Transverse colon (tissue), 4 donors: ENCODE results near the gene RTKN2. TPM values are rescaled to one million over a fixed set of nuclear protein-coding genes. Genes with fewer than 3 reads are reported as not detected.

Experiments used
- DNase-seq: peaks from one replicate; pipeline ENCODE4 v3.0.0-alpha.2; 2019
- H3K27ac ChIP-seq, 4 donors: fragments of 200-600 bp; sonication (generic); 2 replicates each; pipeline ENCODE4 v1.5.1; 2016 to 2018; ENCODE audit warnings: inconsistent platforms in 4 of 4
- H3K27me3 ChIP-seq: fragments of 200-600 bp; sonication (generic); 2 replicates; pipeline ENCODE4 v1.5.1; 2017; ENCODE audit warnings: inconsistent platforms
- H3K36me3 ChIP-seq, 4 donors: fragments of 200-600 bp; sonication (generic); 2 replicates each; pipeline ENCODE4 v1.5.1; 2017 to 2019; ENCODE audit warnings: inconsistent platforms in 4 of 4
- H3K4me1 ChIP-seq, 4 donors: fragments of 200-600 bp; sonication (generic); 2 replicates each; pipeline ENCODE4 v1.5.1; 2017 to 2020; ENCODE audit warnings: inconsistent platforms in 4 of 4
- H3K4me3 ChIP-seq, 4 donors: fragments of 200-600 bp; sonication (generic); 1 replicate in 1 of 4; 2 replicates in 3 of 4; pipeline versions ENCODE4 v1.5.1 to v1.6.1; 2017 to 2019; ENCODE audit warnings: inconsistent platforms in 4 of 4
- H3K9me3 ChIP-seq, 2 donors: fragments of 200-600 bp; sonication (generic); 2 replicates each; pipeline ENCODE4 v1.5.1; 2017 to 2019; ENCODE audit warnings: inconsistent platforms in 2 of 2
- CTCF ChIP-seq, 5 experiments: fragments of 200-600 bp in 3 of 5; fragments of 450-650 bp in 2 of 5; sonication (generic) in 3 of 5; IDR thresholded peaks; 1 replicate in 2 of 5; 2 replicates in 3 of 5; pipeline ENCODE4 v1.5.1; 2016 to 2017; ENCODE audit warnings: antibody characterized with exemption in 5 of 5, inconsistent platforms in 3 of 5, mild to moderate bottlenecking in 2 of 5, moderate library complexity in 1 of 5
- EP300 ChIP-seq: sonication (generic); formaldehyde crosslinking; IDR thresholded peaks from one replicate; pipeline ENCODE4 v1.6.1; 2017; ENCODE audit warnings: antibody characterized with exemption, low read depth
- POLR2A ChIP-seq: fragments of 450-650 bp; IDR thresholded peaks from one replicate; pipeline ENCODE4 v1.6.1; 2016; ENCODE audit warnings: antibody characterized with exemption, mild to moderate bottlenecking, moderate library complexity
- POLR2AphosphoS5 ChIP-seq, 3 donors: sonication (generic); formaldehyde crosslinking; IDR thresholded peaks; one replicate each; pipeline ENCODE4 v1.6.1; 2016; ENCODE audit warnings: antibody characterized with exemption in 3 of 3
- WGBS, 2 donors: methylation state at CpG; one replicate each; pipeline ENCODE4 v1.1.5; 2018; ENCODE audit warnings: low coverage in 1 of 2; 5-methylcytosine and 5-hydroxymethylcytosine counted together
- in situ Hi-C, 4 donors: fragments of 200-750 bp; cut with MboI; loops; one replicate each; pipeline versions ENCODE4 v1.15.0 to v1.15.1; 2017; ENCODE audit warnings: low sequenced_read_pairs in 3 of 4, low pct_ligation_motif_present in 1 of 4, low pct_unique_long_range_greater_than_20kb in 1 of 4
- intact Hi-C: fragments of 100-400 bp; cut with DNase I; formaldehyde crosslinking; loops from one replicate; pipeline ENCODE4 v1.15.1; 2023; ENCODE audit warnings: low total_unique reads
- total RNA-seq, 4 donors: library from RNA; depleted of rRNA; stranded (reverse); fragments of >200 nt; gene quantifications; one replicate each; pipeline ENCODE4 v1.1.0, GENCODE V29; 2016

Gene RTKN2
- total RNA-seq, 4 donors from 2014 or later = under 0.01 to 2.7 (median 0.68) TPM; not detected in 1

DNA sequence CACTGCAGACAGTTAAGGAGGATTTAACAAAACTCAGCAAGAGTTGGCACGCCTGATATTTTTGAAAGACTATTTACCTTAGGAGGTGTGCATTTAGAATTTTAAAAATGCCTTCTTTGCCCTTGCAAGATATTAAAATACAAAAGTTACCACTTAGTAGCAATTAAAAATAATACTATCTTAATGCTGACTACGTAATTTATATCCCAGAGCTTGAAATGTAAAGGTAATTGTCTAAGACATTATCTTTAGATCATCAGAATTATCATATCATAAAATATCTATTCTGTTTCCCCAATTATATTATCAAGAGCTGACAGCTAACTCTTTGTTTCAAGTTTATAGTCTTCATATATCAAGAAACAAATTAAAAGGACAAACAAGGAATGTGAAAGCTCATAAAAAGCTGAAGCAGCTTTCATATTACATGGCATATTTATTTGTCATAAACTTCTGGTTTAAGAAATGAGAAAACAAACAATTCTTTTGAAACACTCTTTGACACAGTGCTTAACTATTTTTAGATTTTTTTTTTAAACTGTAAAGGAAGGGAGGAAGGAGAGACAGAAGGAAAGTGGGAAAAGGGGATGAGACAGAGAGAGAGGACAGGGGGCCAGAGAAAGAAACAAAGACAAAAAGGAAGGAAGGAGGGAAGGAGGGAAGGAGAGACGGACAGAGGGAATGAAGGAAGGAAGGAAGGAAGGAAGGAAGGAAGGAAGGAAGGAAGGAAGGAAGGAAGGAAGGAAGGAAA, 73.5 kb downstream of the RTKN2 start:
- H3K27me3 ChIP-seq = no peaks in the 10 kb centered on the region
- H3K4me3 ChIP-seq = no peak overlapping the region
- peaks cover 0 to 17% (median 9%) of the 10 kb centered on the region in 4 donors for H3K4me1 ChIP-seq
- peak overlapping the region in 1 of 4 donors; percentile 10 for H3K27ac ChIP-seq
- in situ Hi-C loops = no loop called here
- no peaks in the 10 kb centered on the region for H3K9me3 ChIP-seq
- intact Hi-C loops = no loop called here
- DNase-seq = no peak
- WGBS, 2 donors = 48 to 52% methylated on average over 3 of the region's 3 CpGs
- H3K36me3 ChIP-seq = no peaks in the 10 kb centered on the region
- no peak for TF ChIP-seq EP300
- no peak for TF ChIP-seq CTCF (IDR thresholded peaks at IDR 0.05)
- no peak for TF ChIP-seq POLR2A
- TF ChIP-seq POLR2AphosphoS5 (IDR thresholded peaks at IDR 0.05) = no peak

DNA sequence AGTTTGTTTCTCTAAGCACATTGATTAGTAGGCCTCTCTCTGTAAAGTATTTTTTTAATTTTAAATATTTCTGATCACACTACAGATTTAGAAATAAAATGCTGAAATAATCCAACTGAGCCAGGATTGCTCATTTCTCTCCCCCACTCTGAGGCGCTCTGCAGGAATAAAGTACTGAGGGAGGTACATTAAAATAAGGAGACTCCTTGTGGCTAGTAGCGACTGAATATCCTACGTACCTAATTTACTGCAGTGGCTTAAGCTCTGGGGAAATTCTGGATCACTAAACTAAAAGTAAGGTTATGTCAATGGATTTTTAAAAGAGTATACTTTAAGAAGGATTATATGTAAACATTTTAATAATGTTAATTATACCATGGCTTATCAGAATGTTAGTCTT, 75.2 kb downstream of the RTKN2 start:
- no peaks in the 10 kb centered on the region for H3K9me3 ChIP-seq
- H3K4me3 ChIP-seq = no peak overlapping the region
- H3K27ac ChIP-seq = no peak overlapping the region
- in situ Hi-C loops = no loop called here
- WGBS, 2 donors = 93 to 94% methylated on average over 3 of the region's 3 CpGs
- H3K4me1 ChIP-seq = peaks cover 0 to 17% (median 9%) of the 10 kb centered on the region in 4 donors
- H3K36me3 ChIP-seq = no peaks in the 10 kb centered on the region
- intact Hi-C loops = no loop called here
- no peak for TF ChIP-seq POLR2A
- TF ChIP-seq EP300 = no peak
- no peak for TF ChIP-seq POLR2AphosphoS5 (IDR thresholded peaks at IDR 0.05)
- TF ChIP-seq CTCF (IDR thresholded peaks at IDR 0.05) = no peak
- no peak for DNase-seq
- H3K27me3 ChIP-seq = no peaks in the 10 kb centered on the region

DNA sequence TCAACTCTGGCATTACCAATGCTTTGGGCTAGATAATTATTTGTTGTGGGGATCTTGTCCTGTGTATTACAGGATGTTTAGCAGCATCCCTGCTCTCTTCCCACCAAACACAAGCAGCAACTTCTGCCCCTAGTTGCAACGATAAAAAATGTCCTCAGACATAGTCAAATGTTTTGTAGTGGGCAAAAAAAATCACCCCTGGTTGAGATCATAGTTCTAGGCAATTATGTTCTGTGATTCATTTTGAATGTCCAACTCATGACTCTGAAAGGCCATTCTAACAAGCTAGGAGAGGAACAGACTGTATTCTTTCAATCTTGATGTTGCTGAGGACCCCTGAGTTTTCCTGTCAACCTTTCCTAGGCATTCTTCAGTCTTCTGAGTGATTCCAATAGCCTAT, 79.5 kb downstream of the RTKN2 start:
- Histone ChIP-seq H3K9me3 (no peaks in the 10 kb centered on the region), H3K27me3 (no peaks in the 10 kb centered on the region), H3K4me1 (peaks cover 0 to 3% (median 0%) of the 10 kb centered on the region in 4 donors), H3K4me3 (no peak overlapping the region), H3K27ac (no peak overlapping the region), H3K36me3 (no peaks in the 10 kb centered on the region)
- intact Hi-C loops = no loop called here
- DNase-seq = no peak
- TF ChIP-seq POLR2A (no peak), CTCF (IDR thresholded peaks at IDR 0.05) (no peak), POLR2AphosphoS5 (IDR thresholded peaks at IDR 0.05) (no peak), EP300 (no peak)
- 57 to 78% methylated on average over 1 of the region's 1 CpG for WGBS, 2 donors
- in situ Hi-C loops = no loop called here

- intact Hi-C loops (no loop called here), in situ Hi-C loops (no loop called here)
Observed at GRCh38 chr10:62188021-62188616, 80.5 kb downstream of the RTKN2 start.

More at GRCh38 chr10:62188021-62188616, 80.5 kb downstream of the RTKN2 start:
- H3K4me3 ChIP-seq = no peak overlapping the region
- 84 to 89% methylated on average over 8 of the region's 8 CpGs for WGBS, 2 donors
- no peak overlapping the region for H3K27ac ChIP-seq
- DNase-seq = no peak
- H3K27me3 ChIP-seq = no peaks in the 10 kb centered on the region
- H3K4me1 ChIP-seq = peaks cover 0 to 3% (median 0%) of the 10 kb centered on the region in 4 donors
- no peaks in the 10 kb centered on the region for H3K9me3 ChIP-seq
- H3K36me3 ChIP-seq = no peaks in the 10 kb centered on the region
- TF ChIP-seq CTCF (IDR thresholded peaks at IDR 0.05) = no peak
- no peak for TF ChIP-seq POLR2A
- no peak for TF ChIP-seq EP300
- no peak for TF ChIP-seq POLR2AphosphoS5 (IDR thresholded peaks at IDR 0.05)
